ENCODE data around the gene POLR2L. TPM values are rescaled to one million over a fixed set of nuclear protein-coding genes. Genes with fewer than 3 reads are reported as not detected.

POLR2L gene
- total and polyA plus RNA-seq, 2 experiments from 2014 or later, result 113 to 804 TPM

GRCh38 chr11:819129-819931 lies 23.0 kb downstream of the POLR2L start:
- H3K27ac ChIP-seq, result peak overlapping the region; percentile 77
- H3K79me2 ChIP-seq (ENCODE audit: insufficient read depth), result peaks cover 38% of the 10 kb centered on the region
- TF ChIP-seq EZH2phosphoT487 (IDR thresholded peaks at IDR 0.05; ENCODE audit: insufficient read depth, low read depth) (no peak), EZH2 (IDR thresholded peaks at IDR 0.05; ENCODE audit: insufficient read depth, poor library complexity, severe bottlenecking) (no peak)
- H3K9me3 ChIP-seq (ENCODE audit: low read depth), result no peaks in the 10 kb centered on the region
- DNase-seq, result peak; percentile 98
- peaks cover 18% of the 10 kb centered on the region for H3K4me1 ChIP-seq (ENCODE audit: insufficient read depth)
- H3K36me3 ChIP-seq (ENCODE audit: low read depth), result no peaks in the 10 kb centered on the region; the same call in 1 of the 2 replicates
- no peaks in the 10 kb centered on the region for H4K20me1 ChIP-seq (ENCODE audit: insufficient read depth)
- peak overlapping the region; percentile 79 for H3K4me3 ChIP-seq
- H3K4me2 ChIP-seq (ENCODE audit: unreplicated experiment), result peak overlapping the region; percentile 88
- peak overlapping the region; percentile 61 for H2AFZ ChIP-seq
- in situ Hi-C loops (cut with MboI), result no loop called here
- WGBS, 2 experiments (ENCODE audit: low coverage in 1 of 2, low lambda C conversion rate in 2 of 2, missing lambda C conversion rate in 2 of 2), result 1 to 2% methylated on average over 38 to 40 of the region's 96 CpGs
- H3K9me2 ChIP-seq (ENCODE audit: insufficient read depth), result no peaks in the 10 kb centered on the region
- H3K9ac ChIP-seq, result peak overlapping the region; percentile 92
- peaks cover 3% of the 10 kb centered on the region; the same call in 1 of the 2 replicates for H3F3A ChIP-seq (ENCODE audit: insufficient read depth)
- H3K27me3 ChIP-seq (replicated peaks; ENCODE audit: insufficient read depth), result no peaks in the 10 kb centered on the region

- peak within 1 kb of the TSS; percentile 61 for H2AFZ ChIP-seq
- H3F3A ChIP-seq (ENCODE audit: insufficient read depth), result peaks cover 10% of the 10 kb centered on the region; the same call in 1 of the 2 replicates
- peaks cover 39% of the 10 kb centered on the region for H3K79me2 ChIP-seq (ENCODE audit: insufficient read depth)
- peak within 1 kb of the TSS; percentile 88 for H3K4me2 ChIP-seq (ENCODE audit: unreplicated experiment)
- 13 to 15% methylated on average over 20 of the region's 20 CpGs for WGBS, 2 experiments (ENCODE audit: low coverage in 1 of 2, low lambda C conversion rate in 2 of 2, missing lambda C conversion rate in 2 of 2)
- peak; percentile 93 for DNase-seq
- peak within 1 kb of the TSS; percentile 77 for H3K27ac ChIP-seq
- peak within 1 kb of the TSS; percentile 92 for H3K9ac ChIP-seq
- peaks cover 18% of the 10 kb centered on the region for H3K4me1 ChIP-seq (ENCODE audit: insufficient read depth)
- TF ChIP-seq EZH2phosphoT487 (IDR thresholded peaks at IDR 0.05; ENCODE audit: insufficient read depth, low read depth) (no peak), EZH2 (IDR thresholded peaks at IDR 0.05; ENCODE audit: insufficient read depth, poor library complexity, severe bottlenecking) (no peak)
- no peaks in the 10 kb centered on the region for H4K20me1 ChIP-seq (ENCODE audit: insufficient read depth)
- no peaks in the 10 kb centered on the region for H3K27me3 ChIP-seq (replicated peaks; ENCODE audit: insufficient read depth)
- no peaks in the 10 kb centered on the region for H3K9me3 ChIP-seq (ENCODE audit: low read depth)
- H3K4me3 ChIP-seq, result peak within 1 kb of the TSS; percentile 79
- H3K36me3 ChIP-seq (ENCODE audit: low read depth), result no peaks in the 10 kb centered on the region
- in situ Hi-C loops (cut with MboI), result no loop called here
- H3K9me2 ChIP-seq (ENCODE audit: insufficient read depth), result no peaks in the 10 kb centered on the region
Observed at GRCh38 chr11:818396-819128, 23.8 kb downstream of the POLR2L start, which contains the start of gene PNPLA2. Gene PNPLA2 (plus strand): TSS chr11:818914. CDS start chr11:819719, 805 bp downstream.

GRCh38 chr11:816433-816779 lies 25.9 kb downstream of the POLR2L start:
- H4K20me1 ChIP-seq (ENCODE audit: insufficient read depth), result no peaks in the 10 kb centered on the region; the same call in 1 of the 2 replicates
- WGBS, 2 experiments (ENCODE audit: low coverage in 1 of 2, low lambda C conversion rate in 2 of 2, missing lambda C conversion rate in 2 of 2), result 71% methylated on average over 11 of the region's 11 CpGs
- H2AFZ ChIP-seq, result no peak overlapping the region
- H3K79me2 ChIP-seq (ENCODE audit: insufficient read depth), result peaks cover 41% of the 10 kb centered on the region
- H3K9me3 ChIP-seq (ENCODE audit: low read depth), result no peaks in the 10 kb centered on the region
- H3K9me2 ChIP-seq (ENCODE audit: insufficient read depth), result no peaks in the 10 kb centered on the region
- DNase-seq, result no peak
- H3K36me3 ChIP-seq (ENCODE audit: low read depth), result peaks cover 14% of the 10 kb centered on the region
- in situ Hi-C loops (cut with MboI), result no loop called here
- peaks cover 17% of the 10 kb centered on the region for H3K4me1 ChIP-seq (ENCODE audit: insufficient read depth)
- no peak overlapping the region for H3K4me3 ChIP-seq
- H3K4me2 ChIP-seq (ENCODE audit: unreplicated experiment), result no peak overlapping the region
- H3K27ac ChIP-seq, result no peak overlapping the region
- TF ChIP-seq EZH2phosphoT487 (IDR thresholded peaks at IDR 0.05; ENCODE audit: insufficient read depth, low read depth), result no peak
- no peak for TF ChIP-seq EZH2 (IDR thresholded peaks at IDR 0.05; ENCODE audit: insufficient read depth, poor library complexity, severe bottlenecking)
- peaks cover 27% of the 10 kb centered on the region for H3F3A ChIP-seq (ENCODE audit: insufficient read depth)
- H3K27me3 ChIP-seq (replicated peaks; ENCODE audit: insufficient read depth), result no peaks in the 10 kb centered on the region
- no peak overlapping the region for H3K9ac ChIP-seq

GRCh38 chr11:815675-816432 lies 26.5 kb downstream of the POLR2L start:
- no peaks in the 10 kb centered on the region; the same call in 1 of the 2 replicates for H4K20me1 ChIP-seq (ENCODE audit: insufficient read depth)
- H3K9me3 ChIP-seq (ENCODE audit: low read depth), result no peaks in the 10 kb centered on the region
- no peak overlapping the region for H2AFZ ChIP-seq
- no peaks in the 10 kb centered on the region for H3K9me2 ChIP-seq (ENCODE audit: insufficient read depth)
- no peak overlapping the region for H3K4me2 ChIP-seq (ENCODE audit: unreplicated experiment)
- H3K27ac ChIP-seq, result no peak overlapping the region
- peaks cover 42% of the 10 kb centered on the region for H3K79me2 ChIP-seq (ENCODE audit: insufficient read depth)
- WGBS, 2 experiments (ENCODE audit: low coverage in 1 of 2, low lambda C conversion rate in 2 of 2, missing lambda C conversion rate in 2 of 2), result 80 to 83% methylated on average over 11 of the region's 11 CpGs
- no peak overlapping the region for H3K4me3 ChIP-seq
- no peaks in the 10 kb centered on the region for H3K27me3 ChIP-seq (replicated peaks; ENCODE audit: insufficient read depth)
- in situ Hi-C loops (cut with MboI), result no loop called here
- H3K4me1 ChIP-seq (ENCODE audit: insufficient read depth), result peaks cover 17% of the 10 kb centered on the region
- DNase-seq, result no peak
- peaks cover 19% of the 10 kb centered on the region for H3K36me3 ChIP-seq (ENCODE audit: low read depth)
- TF ChIP-seq EZH2phosphoT487 (IDR thresholded peaks at IDR 0.05; ENCODE audit: insufficient read depth, low read depth), result no peak
- TF ChIP-seq EZH2 (IDR thresholded peaks at IDR 0.05; ENCODE audit: insufficient read depth, poor library complexity, severe bottlenecking), result no peak
- H3F3A ChIP-seq (ENCODE audit: insufficient read depth), result peaks cover 32% of the 10 kb centered on the region
- H3K9ac ChIP-seq, result no peak overlapping the region

Data from GM23248 (cell line).